Testis (tissue), 3 donors: Measurements from ENCODE around the gene WDR38. TPM values are rescaled to one million over a fixed set of nuclear protein-coding genes. Genes with fewer than 3 reads are reported as not detected.

Experiments
- DNase-seq: peaks from one replicate; pipeline ENCODE4 v3.0.0-alpha.2; 2019
- H3K27ac ChIP-seq, 2 donors: fragments of 200-600 bp; sonication (generic); one replicate each; pipeline ENCODE4 v1.5.1; 2019
- H3K27me3 ChIP-seq: fragments of 200-600 bp; sonication (generic); one replicate; pipeline ENCODE4 v1.5.1; 2019
- H3K36me3 ChIP-seq: fragments of 200-600 bp; sonication (generic); one replicate; pipeline ENCODE4 v1.5.1; 2017; ENCODE audit warnings: low read depth; ENCODE audit errors: missing control alignments
- H3K4me1 ChIP-seq: fragments of 200-600 bp; sonication (generic); one replicate; pipeline ENCODE4 v1.5.1; 2019
- H3K4me3 ChIP-seq, 2 donors: fragments of 200-600 bp; sonication (generic); one replicate each; pipeline ENCODE4 v1.5.1; 2017 to 2019
- H3K9me3 ChIP-seq: fragments of 200-600 bp; sonication (generic); one replicate; pipeline ENCODE4 v1.5.1; 2017
- CTCF ChIP-seq, 3 experiments: fragments of 450-650 bp in 2 of 3; fragments of 200-600 bp in 1 of 3; sonication (generic) in 1 of 3; IDR thresholded peaks; one replicate each; pipeline ENCODE4 v1.5.1; 2016 to 2019; ENCODE audit warnings: antibody characterized with exemption in 3 of 3, mild to moderate bottlenecking in 2 of 3, moderate library complexity in 1 of 3
- POLR2A ChIP-seq: fragments of 450-650 bp; IDR thresholded peaks from one replicate; pipeline ENCODE4 v1.6.1; 2017; ENCODE audit warnings: antibody characterized with exemption, mild to moderate bottlenecking, moderate library complexity
- WGBS, 2 donors: methylation state at CpG; one replicate each; pipeline ENCODE4 v1.1.5; 2018; 5-methylcytosine and 5-hydroxymethylcytosine counted together
- intact Hi-C: fragments of 100-400 bp; cut with DNase I; formaldehyde crosslinking; loops from one replicate; pipeline ENCODE4 v1.15.1; 2023; ENCODE audit warnings: low total_unique reads
- polyA plus RNA-seq: library from polyadenylated mRNA; stranded (reverse); fragments of 350-450 nt; fragmentation: Illumina TruSeq; extraction: RNeasy Lipid Tissue Mini Kit (QIAGEN cat#74804); gene quantifications from one replicate; pipeline ENCODE4 v1.2.3, GENCODE V29; 2014; ENCODE audit warnings: low read depth, low replicate concordance; ENCODE audit not compliant: insufficient read depth
- small RNA-seq, 2 donors: library from RNA; depleted of rRNA; stranded (forward); fragments of <200 nt; gene quantifications; one replicate each; pipeline ENCODE3, GENCODE V24; 2016
- total RNA-seq, 2 donors: library from RNA; depleted of rRNA; stranded (reverse); fragments of >200 nt; gene quantifications; one replicate each; pipeline ENCODE4 v1.2.3, GENCODE V29; 2016

Gene WDR38
- total and polyA plus RNA-seq, 3 donors from 2014 or later, result 3.2 to 11.8 (median 7.6) TPM

- Histone ChIP-seq H3K27me3 (no peaks in the 10 kb centered on the region), H3K9me3 (no peaks in the 10 kb centered on the region), H3K27ac (no peak overlapping the region), H3K4me1 (no peaks in the 10 kb centered on the region), H3K36me3 (no peaks in the 10 kb centered on the region), H3K4me3 (no peak overlapping the region)
- TF ChIP-seq POLR2A (no peak), CTCF (IDR thresholded peaks at IDR 0.05) (no peak)
- intact Hi-C loops, result no loop called here
- DNase-seq, result no peak
- WGBS, 2 donors, result 56 to 74% methylated on average over 1 of the region's 1 CpG
Observed at GRCh38 chr9:124906966-124907365, 53.7 kb downstream of the WDR38 start.

Small RNAs within 50 kb of the gene (small RNA-seq; reads per million reads assigned to genes)
- gene RNU4-82P, result 0 reads per million in 2 donors

Other genes with a start within 250 kb of the WDR38 start
- 100 to 1,000 TPM in 1 of 2 donors, 10 to 100 TPM in 1; 92.1 to 100 TPM for gene NR6A1, start 82.1 kb upstream of the WDR38 start, total RNA-seq
- 54.6 TPM for gene NR6A1, start 82.1 kb upstream of the WDR38 start, polyA plus RNA-seq
- 1 to 10 TPM; 2.6 to 5.2 TPM for gene OLFML2A, start 76.3 kb upstream of the WDR38 start, total RNA-seq
- gene OLFML2A, start 76.3 kb upstream of the WDR38 start, polyA plus RNA-seq, result 4.0 TPM
- gene RPL35, start 8.5 kb downstream of the WDR38 start, total RNA-seq, result 1,000 to 10,000 TPM in 1 of 2 donors, 100 to 1,000 TPM in 1; 902 to 1,286 TPM
- gene RPL35, start 8.5 kb downstream of the WDR38 start, polyA plus RNA-seq, result 1,119 TPM
- 10 to 100 TPM; 64.7 to 75.4 TPM for gene ARPC5L, start 8.7 kb downstream of the WDR38 start, total RNA-seq
- 111 TPM for gene ARPC5L, start 8.7 kb downstream of the WDR38 start, polyA plus RNA-seq
- gene GOLGA1, start 87.6 kb downstream of the WDR38 start, total RNA-seq, result 10 to 100 TPM; 36.1 to 54.2 TPM
- gene GOLGA1, start 87.6 kb downstream of the WDR38 start, polyA plus RNA-seq, result 36.7 TPM